Erythroblast (primary cell): ENCODE results near the gene DHX58.
"Not testable (repeated sequence)": the region's sequence is repeated elsewhere in the genome, so short reads cannot be mapped to it uniquely, and the experiment has no call there.

Source experiments
- DNase-seq, 2 experiments: peaks; one replicate each; lab custom pipeline; 2025; lab: John Stamatoyannopoulos, UW
- GATA1 ChIP-seq: IDR thresholded peaks from 2 replicates; pipeline ENCODE4 v1.6.1; 2011; ENCODE audit warnings: low read depth, mild to moderate bottlenecking, control low read depth, low read length, moderate library complexity
- POLR2A ChIP-seq: IDR thresholded peaks from 2 replicates; pipeline ENCODE4 v1.6.1; 2011; ENCODE audit warnings: mild to moderate bottlenecking, low read length

Gene DHX58

DNA sequence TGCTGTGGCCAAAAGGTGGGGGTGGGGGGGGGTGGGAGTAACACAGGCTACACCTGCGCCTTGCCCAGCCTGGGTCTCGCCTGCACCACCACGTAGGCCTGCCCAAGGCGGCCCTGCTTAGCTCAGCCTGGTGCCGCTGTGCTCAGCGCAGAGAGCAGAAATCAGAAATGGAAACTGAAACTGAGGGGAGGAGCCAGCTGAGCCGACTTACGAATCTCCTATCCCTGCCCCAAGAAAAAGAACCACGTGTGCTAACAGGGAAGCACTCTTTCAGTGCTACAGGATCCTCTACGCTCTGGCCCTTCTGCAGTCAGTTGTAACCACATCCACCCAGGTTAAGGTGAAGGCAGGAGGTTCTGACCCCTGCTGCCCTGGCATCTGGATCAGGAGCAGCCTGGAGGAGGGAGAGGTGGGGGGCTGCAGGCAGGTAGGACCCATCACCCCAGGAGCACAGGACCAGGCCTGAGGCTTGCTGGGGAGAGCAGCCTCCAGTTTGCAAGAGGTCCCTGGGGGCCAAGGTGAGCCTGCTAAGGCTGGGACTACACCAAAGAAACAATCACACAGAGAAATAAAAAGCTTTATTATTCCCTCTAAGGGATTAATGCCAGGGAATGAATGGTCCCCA is at the start of gene DHX58:
Gene DHX58, minus strand, starts transcription at position 163 of the 625 bp plus-strand sequence. CDS start 822 bp downstream, outside the sequence.
- TF ChIP-seq GATA1, result no peak
- TF ChIP-seq POLR2A, result peak; percentile 64
- DNase-seq, result peak; percentile 84 to 86

DNA sequence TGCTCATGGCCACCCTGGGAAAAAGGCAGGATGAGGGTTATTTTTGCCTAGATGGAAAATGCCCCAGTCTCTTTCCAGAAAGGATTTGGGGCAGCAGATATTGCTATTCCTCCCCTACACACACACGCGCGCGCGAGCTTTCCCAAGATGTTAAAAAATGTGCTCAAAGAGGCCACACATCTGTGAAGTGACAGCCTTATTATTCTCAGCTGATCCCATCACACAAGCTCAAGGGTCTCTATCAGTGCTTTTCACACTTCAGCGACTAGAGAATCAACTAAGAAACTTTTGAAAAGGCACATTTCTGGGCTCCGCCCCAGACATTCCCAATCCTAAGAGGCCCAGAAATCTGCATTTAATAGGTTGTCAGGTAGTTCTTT is 48.0 kb upstream of the DHX58 start:
- no peak for TF ChIP-seq POLR2A
- no peak for TF ChIP-seq GATA1
- DNase-seq, result no peak

- TF ChIP-seq POLR2A, result no peak
- TF ChIP-seq GATA1, result no peak
- DNase-seq, result no peak
These were observed 47.4 kb upstream of the DHX58 start for GRCh38 chr17:42159796-42160530.

- DNase-seq, result no peak
- TF ChIP-seq POLR2A (no peak), GATA1 (no peak)
These were observed 43.1 kb upstream of the DHX58 start for GRCh38 chr17:42155614-42156045.

DNA sequence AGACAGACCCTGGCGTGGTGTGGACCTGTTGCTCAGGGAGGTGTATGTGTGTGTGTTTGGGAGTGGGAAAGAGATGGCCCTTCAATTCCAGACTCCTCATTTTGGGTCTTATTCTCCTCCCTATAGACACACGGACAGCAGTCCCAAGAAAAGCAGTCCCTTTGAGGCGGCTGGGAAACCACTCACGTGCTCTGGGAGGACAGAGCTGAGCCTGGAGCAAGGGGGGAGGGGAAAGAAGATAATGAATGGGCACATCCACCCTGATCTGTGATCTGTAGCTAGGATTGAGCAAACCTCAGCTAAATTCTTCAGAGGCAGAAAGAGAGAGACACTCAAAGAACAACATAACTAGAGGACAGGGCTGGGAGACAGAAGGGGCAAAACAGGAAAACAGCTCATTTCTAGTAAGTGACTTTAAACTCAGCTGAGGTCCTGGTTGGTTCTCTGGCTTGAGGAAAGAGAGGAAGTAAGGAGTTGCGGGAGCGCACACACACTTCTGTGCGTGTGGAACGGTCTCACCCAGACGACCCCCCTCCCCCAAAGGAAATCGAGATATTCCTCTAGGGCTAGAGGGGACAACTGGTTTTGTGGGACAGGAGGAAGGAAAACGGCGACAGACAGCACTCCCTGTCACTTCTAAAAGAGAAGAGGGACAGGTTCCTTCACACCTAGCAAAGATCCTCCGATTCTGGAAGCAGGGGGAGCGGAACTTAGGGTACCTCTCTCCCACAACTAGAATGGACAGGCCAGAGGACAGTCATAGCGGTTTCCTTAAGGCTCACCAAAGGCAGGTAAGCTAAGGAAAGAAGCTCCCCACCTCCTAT is 41.6 kb upstream of the DHX58 start:
- no peak for TF ChIP-seq GATA1
- no peak for TF ChIP-seq POLR2A
- DNase-seq, result peak; percentile 48 to 62

GRCh38 chr17:42146911-42147607 is 34.5 kb upstream of the DHX58 start:
- DNase-seq, result no peak
- no peak for TF ChIP-seq GATA1
- TF ChIP-seq POLR2A, result no peak

GRCh38 chr17:42143138-42143537 is 30.6 kb upstream of the DHX58 start:
- DNase-seq, result not testable (repeated sequence)

GRCh38 chr17:42142371-42142896 is 29.9 kb upstream of the DHX58 start:
- no peak for DNase-seq

DNA sequence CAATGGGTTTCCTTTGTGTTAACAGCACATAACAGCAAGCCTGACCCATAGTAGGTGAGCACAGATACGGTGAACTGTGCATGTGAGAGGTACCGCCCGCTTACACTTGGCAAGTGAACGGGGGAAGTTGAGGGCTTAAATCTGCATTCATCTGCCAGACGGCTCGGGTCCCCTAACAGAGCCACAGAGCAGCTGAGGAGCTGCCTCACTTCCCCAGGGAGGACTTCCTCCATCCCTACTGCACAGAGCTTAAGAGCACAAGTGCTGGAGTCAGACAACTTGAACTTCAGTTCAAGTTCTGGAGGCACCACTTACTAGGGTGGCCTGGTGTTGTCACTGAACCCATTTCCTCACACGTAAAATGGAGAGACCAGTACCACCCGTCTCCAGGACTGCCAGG is 28.9 kb upstream of the DHX58 start:
- no peak for DNase-seq
- TF ChIP-seq POLR2A (no peak), GATA1 (no peak)

More at GRCh38 chr17:42142371-42142896, 29.9 kb upstream of the DHX58 start:
- TF ChIP-seq GATA1 (no peak), POLR2A (no peak)

GRCh38 chr17:42140690-42141089 is 28.2 kb upstream of the DHX58 start:
- DNase-seq, result not testable (repeated sequence)

DNA sequence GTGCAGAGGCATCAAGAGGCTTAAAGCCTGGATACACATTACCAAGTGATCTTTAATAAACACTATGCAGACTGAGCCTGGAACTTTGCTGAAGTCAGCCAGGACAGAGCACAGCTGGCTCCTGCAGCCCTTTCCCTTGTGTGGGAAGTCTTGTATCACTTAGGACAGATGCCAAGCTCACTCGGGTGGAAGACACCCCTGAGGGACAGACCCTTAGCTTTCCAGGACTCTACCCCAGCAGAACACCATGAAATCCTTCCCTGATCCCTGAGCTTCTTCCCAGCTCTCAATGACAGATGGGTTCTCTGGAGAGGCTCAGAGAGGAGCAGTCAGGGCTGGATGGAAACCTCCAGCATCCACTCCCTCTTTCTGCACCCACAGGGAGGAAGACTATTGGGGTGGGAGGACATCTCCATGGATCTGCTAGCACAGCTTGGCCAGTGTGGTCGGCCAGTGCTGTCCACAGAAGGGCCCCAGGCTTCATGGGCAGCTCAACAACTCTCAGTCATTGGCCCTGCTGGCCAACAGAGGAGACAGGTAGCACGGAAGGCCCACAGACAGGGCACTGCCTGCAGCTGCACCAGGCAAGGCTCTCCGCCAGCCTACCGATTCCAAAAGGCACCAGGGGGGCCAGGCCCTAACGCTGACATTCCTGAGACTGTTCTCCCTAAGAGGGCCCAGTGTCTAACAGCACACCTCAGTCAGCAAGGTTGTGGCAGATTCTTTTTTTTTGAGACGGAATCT is 26.4 kb upstream of the DHX58 start:
- TF ChIP-seq GATA1 (no peak), POLR2A (no peak)

GRCh38 chr17:42136654-42137051 is 24.1 kb upstream of the DHX58 start:
- no peak for DNase-seq
- TF ChIP-seq POLR2A (no peak), GATA1 (no peak)

More for the DNA sequence above, 26.4 kb upstream of the DHX58 start:
- no peak for DNase-seq
